HepG2 (cell line): Measurements from ENCODE around the gene NUCB1. TPM values are rescaled to one million over a fixed set of nuclear protein-coding genes. Genes with fewer than 3 reads are reported as not detected.

Source experiments
- CREM ChIP-seq, 2 experiments: sonication (generic) in 1 of 2; formaldehyde crosslinking in 1 of 2; IDR thresholded peaks; 2 replicates each; pipeline versions ENCODE4 v1.4.0 to v1.6.1; 2016 to 2020; ENCODE audit warnings: antibody characterized with exemption in 1 of 2, mild to moderate bottlenecking in 1 of 2, missing genetic modification reagents in 1 of 2
- DR1 ChIP-seq: sonication (generic); formaldehyde crosslinking; IDR thresholded peaks from 2 replicates; pipeline ENCODE4 v1.8.0; 2021; ENCODE audit warnings: mild to moderate bottlenecking, missing genetic modification reagents, inconsistent platforms
- GATAD1 ChIP-seq: IDR thresholded peaks from 2 replicates; pipeline ENCODE4 v1.6.1; 2016; ENCODE audit warnings: missing genetic modification reagents, missing compliant biosample characterization
- MED8 ChIP-seq: sonication (generic); formaldehyde crosslinking; IDR thresholded peaks from 2 replicates; pipeline ENCODE4 v1.8.1; 2023; ENCODE audit warnings: mild to moderate bottlenecking, missing genetic modification reagents; ENCODE audit not compliant: insufficient replicate concordance
- MYNN ChIP-seq: sonication (generic); formaldehyde crosslinking; IDR thresholded peaks from 2 replicates; pipeline ENCODE4 v1.4.0; 2020; ENCODE audit warnings: mild to moderate bottlenecking, low read depth, missing genetic modification reagents
- ZNF354B ChIP-seq: sonication (generic); formaldehyde crosslinking; IDR thresholded peaks from 2 replicates; pipeline ENCODE4 v1.8.0; 2022; ENCODE audit warnings: mild to moderate bottlenecking, missing genetic modification reagents
- ZNF567 ChIP-seq: sonication (generic); formaldehyde crosslinking; IDR thresholded peaks from 2 replicates; pipeline ENCODE4 v1.8.1; 2023; ENCODE audit warnings: mild to moderate bottlenecking, missing genetic modification reagents, borderline replicate concordance
- ZNF776 ChIP-seq: sonication (generic); formaldehyde crosslinking; IDR thresholded peaks from 2 replicates; pipeline ENCODE4 v1.4.0; 2020; ENCODE audit warnings: mild to moderate bottlenecking, missing genetic modification reagents
- polyA plus RNA-seq, 8 experiments: library from polyadenylated mRNA; depleted of rRNA in 3 of 8; stranded (reverse) in 7 of 8; unstranded in 1 of 8; fragments of >200 nt; fragmentation: Illumina TruSeq in 4 of 8; extraction: Trizol in 4 of 8; gene quantifications; 2 replicates each; pipeline versions ENCODE4 v1.2.1 to v1.2.3, GENCODE V29; 2011 to 2016; ENCODE audit warnings: low read depth in 4 of 8, missing spikeins in 1 of 8, mixed read lengths in 1 of 8; ENCODE audit not compliant: insufficient read depth in 1 of 8
- total RNA-seq, 5 experiments: library from RNA; depleted of rRNA; stranded (reverse); fragments of >200 nt; fragmentation: Illumina TruSeq; extraction: Trizol; gene quantifications; 2 replicates each; pipeline ENCODE4 v1.2.3, GENCODE V29; 2016; ENCODE audit warnings: low read depth in 1 of 5
- TF ChIP-seq, protein P1 (sequence below): sonication (generic); formaldehyde crosslinking; IDR thresholded peaks from 2 replicates; pipeline ENCODE4 v1.4.0; 2020; ENCODE audit warnings: missing genetic modification reagents, borderline replicate concordance
- TF ChIP-seq, protein P2 (sequence below): sonication (generic); formaldehyde crosslinking; IDR thresholded peaks from 2 replicates; pipeline ENCODE4 v1.4.0; 2020; ENCODE audit warnings: missing genetic modification reagents
- TF ChIP-seq, protein P3 (sequence below): sonication (generic); formaldehyde crosslinking; IDR thresholded peaks from 2 replicates; pipeline ENCODE4 v1.5.1; 2020; ENCODE audit warnings: mild to moderate bottlenecking, missing genetic modification reagents, borderline replicate concordance
- TF ChIP-seq, protein P4 (sequence below): IDR thresholded peaks from 2 replicates; pipeline ENCODE4 v1.6.1; 2016; ENCODE audit warnings: low read depth, missing genetic modification reagents, missing compliant biosample characterization

Gene NUCB1
- total and polyA plus RNA-seq, 2 of the 13 experiments (the other 11 are each of a cell fraction or from before 2014, with no cell fraction given) = 82.3 to 106 TPM

DNA sequence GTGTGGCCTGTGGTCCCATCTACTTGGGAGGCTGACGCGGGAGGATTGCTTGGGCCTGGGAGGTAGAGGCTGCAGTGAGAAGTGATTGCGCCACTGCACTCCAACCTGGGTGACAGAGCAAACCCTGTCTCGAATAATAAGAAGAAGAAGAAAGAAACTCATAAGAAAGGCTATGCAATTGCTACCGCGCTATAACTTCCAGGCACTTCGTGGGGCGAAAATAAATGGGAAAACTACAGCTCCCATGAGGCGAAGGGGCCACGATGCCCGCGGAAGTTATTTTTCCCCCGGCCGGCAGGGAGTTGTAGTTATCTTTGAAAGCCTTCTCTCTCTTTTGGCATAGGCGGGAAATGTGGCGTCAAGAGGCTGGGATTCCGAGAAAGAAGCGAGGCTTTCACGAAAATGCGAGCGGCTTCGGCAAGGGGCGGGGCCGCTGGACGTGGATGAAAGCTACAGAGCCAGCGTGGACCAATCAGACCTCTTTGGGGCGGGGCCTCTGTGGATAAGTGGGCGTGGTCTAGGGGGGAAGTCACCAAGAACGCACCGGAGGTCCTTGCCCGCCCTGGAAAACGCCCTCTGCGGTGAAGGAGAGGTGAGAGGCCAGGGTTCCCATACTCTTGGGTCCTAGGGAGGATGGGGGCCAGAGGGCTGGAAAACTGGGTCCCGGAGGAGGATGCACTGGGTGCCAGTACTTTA lies at the start of gene NUCB1 (continued):
- TF ChIP-seq GATAD1 (CRISPR knock-in tag) = peak; percentile 68
- TF ChIP-seq ZNF567 (CRISPR knock-in tag) = no peak
- TF ChIP-seq CREM (IDR thresholded peaks at IDR 0.05) = peak; percentile 94
- no peak for TF ChIP-seq CREM (CRISPR knock-in tag; IDR thresholded peaks at IDR 0.05)
- TF ChIP-seq MYNN (CRISPR knock-in tag) = no peak
- TF ChIP-seq, protein P1, sequence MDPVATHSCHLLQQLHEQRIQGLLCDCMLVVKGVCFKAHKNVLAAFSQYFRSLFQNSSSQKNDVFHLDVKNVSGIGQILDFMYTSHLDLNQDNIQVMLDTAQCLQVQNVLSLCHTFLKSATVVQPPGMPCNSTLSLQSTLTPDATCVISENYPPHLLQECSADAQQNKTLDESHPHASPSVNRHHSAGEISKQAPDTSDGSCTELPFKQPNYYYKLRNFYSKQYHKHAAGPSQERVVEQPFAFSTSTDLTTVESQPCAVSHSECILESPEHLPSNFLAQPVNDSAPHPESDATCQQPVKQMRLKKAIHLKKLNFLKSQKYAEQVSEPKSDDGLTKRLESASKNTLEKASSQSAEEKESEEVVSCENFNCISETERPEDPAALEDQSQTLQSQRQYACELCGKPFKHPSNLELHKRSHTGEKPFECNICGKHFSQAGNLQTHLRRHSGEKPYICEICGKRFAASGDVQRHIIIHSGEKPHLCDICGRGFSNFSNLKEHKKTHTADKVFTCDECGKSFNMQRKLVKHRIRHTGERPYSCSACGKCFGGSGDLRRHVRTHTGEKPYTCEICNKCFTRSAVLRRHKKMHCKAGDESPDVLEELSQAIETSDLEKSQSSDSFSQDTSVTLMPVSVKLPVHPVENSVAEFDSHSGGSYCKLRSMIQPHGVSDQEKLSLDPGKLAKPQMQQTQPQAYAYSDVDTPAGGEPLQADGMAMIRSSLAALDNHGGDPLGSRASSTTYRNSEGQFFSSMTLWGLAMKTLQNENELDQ (CRISPR knock-in tag) = no peak
- TF ChIP-seq, protein P2, sequence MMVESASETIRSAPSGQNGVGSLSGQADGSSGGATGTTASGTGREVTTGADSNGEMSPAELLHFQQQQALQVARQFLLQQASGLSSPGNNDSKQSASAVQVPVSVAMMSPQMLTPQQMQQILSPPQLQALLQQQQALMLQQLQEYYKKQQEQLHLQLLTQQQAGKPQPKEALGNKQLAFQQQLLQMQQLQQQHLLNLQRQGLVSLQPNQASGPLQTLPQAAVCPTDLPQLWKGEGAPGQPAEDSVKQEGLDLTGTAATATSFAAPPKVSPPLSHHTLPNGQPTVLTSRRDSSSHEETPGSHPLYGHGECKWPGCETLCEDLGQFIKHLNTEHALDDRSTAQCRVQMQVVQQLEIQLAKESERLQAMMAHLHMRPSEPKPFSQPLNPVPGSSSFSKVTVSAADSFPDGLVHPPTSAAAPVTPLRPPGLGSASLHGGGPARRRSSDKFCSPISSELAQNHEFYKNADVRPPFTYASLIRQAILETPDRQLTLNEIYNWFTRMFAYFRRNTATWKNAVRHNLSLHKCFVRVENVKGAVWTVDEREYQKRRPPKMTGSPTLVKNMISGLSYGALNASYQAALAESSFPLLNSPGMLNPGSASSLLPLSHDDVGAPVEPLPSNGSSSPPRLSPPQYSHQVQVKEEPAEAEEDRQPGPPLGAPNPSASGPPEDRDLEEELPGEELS (CRISPR knock-in tag) = peak; percentile 52
- TF ChIP-seq MED8 (CRISPR knock-in tag) = peak; percentile 40
- TF ChIP-seq, protein P3, sequence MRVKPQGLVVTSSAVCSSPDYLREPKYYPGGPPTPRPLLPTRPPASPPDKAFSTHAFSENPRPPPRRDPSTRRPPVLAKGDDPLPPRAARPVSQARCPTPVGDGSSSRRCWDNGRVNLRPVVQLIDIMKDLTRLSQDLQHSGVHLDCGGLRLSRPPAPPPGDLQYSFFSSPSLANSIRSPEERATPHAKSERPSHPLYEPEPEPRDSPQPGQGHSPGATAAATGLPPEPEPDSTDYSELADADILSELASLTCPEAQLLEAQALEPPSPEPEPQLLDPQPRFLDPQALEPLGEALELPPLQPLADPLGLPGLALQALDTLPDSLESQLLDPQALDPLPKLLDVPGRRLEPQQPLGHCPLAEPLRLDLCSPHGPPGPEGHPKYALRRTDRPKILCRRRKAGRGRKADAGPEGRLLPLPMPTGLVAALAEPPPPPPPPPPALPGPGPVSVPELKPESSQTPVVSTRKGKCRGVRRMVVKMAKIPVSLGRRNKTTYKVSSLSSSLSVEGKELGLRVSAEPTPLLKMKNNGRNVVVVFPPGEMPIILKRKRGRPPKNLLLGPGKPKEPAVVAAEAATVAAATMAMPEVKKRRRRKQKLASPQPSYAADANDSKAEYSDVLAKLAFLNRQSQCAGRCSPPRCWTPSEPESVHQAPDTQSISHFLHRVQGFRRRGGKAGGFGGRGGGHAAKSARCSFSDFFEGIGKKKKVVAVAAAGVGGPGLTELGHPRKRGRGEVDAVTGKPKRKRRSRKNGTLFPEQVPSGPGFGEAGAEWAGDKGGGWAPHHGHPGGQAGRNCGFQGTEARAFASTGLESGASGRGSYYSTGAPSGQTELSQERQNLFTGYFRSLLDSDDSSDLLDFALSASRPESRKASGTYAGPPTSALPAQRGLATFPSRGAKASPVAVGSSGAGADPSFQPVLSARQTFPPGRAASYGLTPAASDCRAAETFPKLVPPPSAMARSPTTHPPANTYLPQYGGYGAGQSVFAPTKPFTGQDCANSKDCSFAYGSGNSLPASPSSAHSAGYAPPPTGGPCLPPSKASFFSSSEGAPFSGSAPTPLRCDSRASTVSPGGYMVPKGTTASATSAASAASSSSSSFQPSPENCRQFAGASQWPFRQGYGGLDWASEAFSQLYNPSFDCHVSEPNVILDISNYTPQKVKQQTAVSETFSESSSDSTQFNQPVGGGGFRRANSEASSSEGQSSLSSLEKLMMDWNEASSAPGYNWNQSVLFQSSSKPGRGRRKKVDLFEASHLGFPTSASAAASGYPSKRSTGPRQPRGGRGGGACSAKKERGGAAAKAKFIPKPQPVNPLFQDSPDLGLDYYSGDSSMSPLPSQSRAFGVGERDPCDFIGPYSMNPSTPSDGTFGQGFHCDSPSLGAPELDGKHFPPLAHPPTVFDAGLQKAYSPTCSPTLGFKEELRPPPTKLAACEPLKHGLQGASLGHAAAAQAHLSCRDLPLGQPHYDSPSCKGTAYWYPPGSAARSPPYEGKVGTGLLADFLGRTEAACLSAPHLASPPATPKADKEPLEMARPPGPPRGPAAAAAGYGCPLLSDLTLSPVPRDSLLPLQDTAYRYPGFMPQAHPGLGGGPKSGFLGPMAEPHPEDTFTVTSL (CRISPR knock-in tag) = peak; percentile 46; the same call in 1 of the 2 replicates
- peak; percentile 19; the same call in 1 of the 2 replicates for TF ChIP-seq ZNF776 (CRISPR knock-in tag)
- TF ChIP-seq ZNF354B = peak; percentile 36; the same call in 1 of the 2 replicates
- TF ChIP-seq, protein P4, sequence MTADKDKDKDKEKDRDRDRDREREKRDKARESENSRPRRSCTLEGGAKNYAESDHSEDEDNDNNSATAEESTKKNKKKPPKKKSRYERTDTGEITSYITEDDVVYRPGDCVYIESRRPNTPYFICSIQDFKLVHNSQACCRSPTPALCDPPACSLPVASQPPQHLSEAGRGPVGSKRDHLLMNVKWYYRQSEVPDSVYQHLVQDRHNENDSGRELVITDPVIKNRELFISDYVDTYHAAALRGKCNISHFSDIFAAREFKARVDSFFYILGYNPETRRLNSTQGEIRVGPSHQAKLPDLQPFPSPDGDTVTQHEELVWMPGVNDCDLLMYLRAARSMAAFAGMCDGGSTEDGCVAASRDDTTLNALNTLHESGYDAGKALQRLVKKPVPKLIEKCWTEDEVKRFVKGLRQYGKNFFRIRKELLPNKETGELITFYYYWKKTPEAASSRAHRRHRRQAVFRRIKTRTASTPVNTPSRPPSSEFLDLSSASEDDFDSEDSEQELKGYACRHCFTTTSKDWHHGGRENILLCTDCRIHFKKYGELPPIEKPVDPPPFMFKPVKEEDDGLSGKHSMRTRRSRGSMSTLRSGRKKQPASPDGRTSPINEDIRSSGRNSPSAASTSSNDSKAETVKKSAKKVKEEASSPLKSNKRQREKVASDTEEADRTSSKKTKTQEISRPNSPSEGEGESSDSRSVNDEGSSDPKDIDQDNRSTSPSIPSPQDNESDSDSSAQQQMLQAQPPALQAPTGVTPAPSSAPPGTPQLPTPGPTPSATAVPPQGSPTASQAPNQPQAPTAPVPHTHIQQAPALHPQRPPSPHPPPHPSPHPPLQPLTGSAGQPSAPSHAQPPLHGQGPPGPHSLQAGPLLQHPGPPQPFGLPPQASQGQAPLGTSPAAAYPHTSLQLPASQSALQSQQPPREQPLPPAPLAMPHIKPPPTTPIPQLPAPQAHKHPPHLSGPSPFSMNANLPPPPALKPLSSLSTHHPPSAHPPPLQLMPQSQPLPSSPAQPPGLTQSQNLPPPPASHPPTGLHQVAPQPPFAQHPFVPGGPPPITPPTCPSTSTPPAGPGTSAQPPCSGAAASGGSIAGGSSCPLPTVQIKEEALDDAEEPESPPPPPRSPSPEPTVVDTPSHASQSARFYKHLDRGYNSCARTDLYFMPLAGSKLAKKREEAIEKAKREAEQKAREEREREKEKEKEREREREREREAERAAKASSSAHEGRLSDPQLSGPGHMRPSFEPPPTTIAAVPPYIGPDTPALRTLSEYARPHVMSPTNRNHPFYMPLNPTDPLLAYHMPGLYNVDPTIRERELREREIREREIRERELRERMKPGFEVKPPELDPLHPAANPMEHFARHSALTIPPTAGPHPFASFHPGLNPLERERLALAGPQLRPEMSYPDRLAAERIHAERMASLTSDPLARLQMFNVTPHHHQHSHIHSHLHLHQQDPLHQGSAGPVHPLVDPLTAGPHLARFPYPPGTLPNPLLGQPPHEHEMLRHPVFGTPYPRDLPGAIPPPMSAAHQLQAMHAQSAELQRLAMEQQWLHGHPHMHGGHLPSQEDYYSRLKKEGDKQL = 0 out of 2 replicates have a peak, but pooled peaks have one; percentile 11
- TF ChIP-seq DR1 = no peak
